OCI-LY7 (cell line): Measurements from ENCODE around the gene NEO1. TPM values are rescaled to one million over a fixed set of nuclear protein-coding genes. Genes with fewer than 3 reads are reported as not detected.

Experiments used
- BruUV-seq: library from RNA; stranded (reverse); fragments of 400-500 nt; replicated peaks from 2 replicates; lab custom pipeline; 2021; lab: Mats Ljungman, UMichigan
- CTCF ChIA-PET: fragments of 300-600 bp; sonication (Branson Sonifier 250); formaldehyde crosslinking; loops from one replicate; lab custom pipeline; 2022; ENCODE audit warnings: antibody characterized with exemption; ENCODE audit not compliant: unreplicated experiment; lab: Charles Lee
- POLR2A ChIA-PET: fragments of 300-600 bp; sonication (Branson Sonifier 250); formaldehyde crosslinking; loops from one replicate; lab custom pipeline; 2022; ENCODE audit warnings: antibody characterized with exemption; lab: Charles Lee
- DNase-seq: peaks from one replicate; pipeline ENCODE4 v3.0.0-alpha.2; 2015; ENCODE audit warnings: low spot score
- H2AFZ ChIP-seq: fragments of 200-600 bp; sonication (generic), shearing (Covaris generic); 2 replicates; pipeline ENCODE4 v1.6.1; 2014; ENCODE audit warnings: mild to moderate bottlenecking, antibody characterized with exemption, low read length, moderate library complexity
- H3K27ac ChIP-seq: fragments of 200-600 bp; sonication (generic); 2 replicates; pipeline ENCODE4 v1.5.1; 2014; ENCODE audit warnings: mixed run types, low read depth, mild to moderate bottlenecking, moderate library complexity, low read length, inconsistent platforms; ENCODE audit not compliant: poor library complexity, severe bottlenecking
- H3K36me3 ChIP-seq: fragments of 200-600 bp; sonication (generic); 2 replicates; pipeline ENCODE4 v1.6.1; 2014; ENCODE audit warnings: mild to moderate bottlenecking, antibody characterized with exemption, low read length, moderate library complexity, mixed read lengths; ENCODE audit not compliant: insufficient read depth
- H3K4me1 ChIP-seq: fragments of 200-600 bp; sonication (generic); 2 replicates; pipeline ENCODE4 v1.5.1; 2014; ENCODE audit warnings: mild to moderate bottlenecking, low read length; ENCODE audit not compliant: insufficient read depth, poor library complexity, severe bottlenecking
- H3K4me2 ChIP-seq: fragments of 200-600 bp; sonication (generic); 2 replicates; pipeline ENCODE4 v1.6.1; 2014; ENCODE audit warnings: mild to moderate bottlenecking, low read length
- H3K4me3 ChIP-seq: fragments of 200-600 bp; sonication (generic); 2 replicates; pipeline ENCODE4 v1.5.1; 2014; ENCODE audit warnings: mild to moderate bottlenecking, low read depth, low read length; ENCODE audit not compliant: poor library complexity, severe bottlenecking
- H3K79me2 ChIP-seq: fragments of 200-600 bp; sonication (generic); 2 replicates; pipeline ENCODE4 v1.6.1; 2016; ENCODE audit warnings: low read depth, mild to moderate bottlenecking, low read length, moderate library complexity, mixed read lengths; ENCODE audit not compliant: insufficient read depth
- H3K9me2 ChIP-seq: fragments of 200-600 bp; sonication (generic); 2 replicates; pipeline ENCODE4 v1.6.1; 2016; ENCODE audit warnings: mild to moderate bottlenecking, low read length, mixed read lengths; ENCODE audit not compliant: insufficient read depth
- H3K9me3 ChIP-seq: fragments of 200-600 bp; sonication (generic); 2 replicates; pipeline ENCODE4 v1.6.1; 2014; ENCODE audit warnings: mild to moderate bottlenecking, mixed run types, low read length, mixed read lengths
- H4K20me1 ChIP-seq: fragments of 200-600 bp; sonication (generic); 2 replicates; pipeline ENCODE4 v1.6.1; 2014; ENCODE audit warnings: mild to moderate bottlenecking, antibody characterized with exemption, low read length, moderate library complexity, mixed read lengths; ENCODE audit not compliant: insufficient read depth
- EZH2phosphoT487 ChIP-seq: fragments of 200-600 bp; sonication (generic); IDR thresholded peaks from 2 replicates; pipeline ENCODE4 v1.6.1; 2018; ENCODE audit warnings: low read depth, borderline replicate concordance, mild to moderate bottlenecking, mixed run types, antibody characterized with exemption, low read length, moderate library complexity, mixed read lengths
- intact Hi-C: fragments of 100-400 bp; cut with micrococcal nuclease; formaldehyde crosslinking; loops from one replicate; pipeline ENCODE4 v1.10.0; 2022; ENCODE audit not compliant: unreplicated experiment
- total RNA-seq, 2 experiments: library from RNA; depleted of rRNA in 1 of 2; stranded (reverse); fragments of >200 nt in 1 of 2; shearing (Covaris generic) in 1 of 2; gene quantifications; 2 replicates each; pipeline ENCODE4 v1.2.3, GENCODE V29; 2014 to 2022
- TF ChIP-seq, protein P1 (sequence below): fragments of 200-600 bp; sonication (generic); conservative IDR thresholded peaks from 2 replicates; pipeline ENCODE4 v1.5.1; 2014; ENCODE audit warnings: mild to moderate bottlenecking, antibody characterized with exemption, low read length, moderate library complexity, mixed read lengths

NEO1 gene
- total RNA-seq, 2 experiments from 2014 or later: 3.0 TPM

DNA sequence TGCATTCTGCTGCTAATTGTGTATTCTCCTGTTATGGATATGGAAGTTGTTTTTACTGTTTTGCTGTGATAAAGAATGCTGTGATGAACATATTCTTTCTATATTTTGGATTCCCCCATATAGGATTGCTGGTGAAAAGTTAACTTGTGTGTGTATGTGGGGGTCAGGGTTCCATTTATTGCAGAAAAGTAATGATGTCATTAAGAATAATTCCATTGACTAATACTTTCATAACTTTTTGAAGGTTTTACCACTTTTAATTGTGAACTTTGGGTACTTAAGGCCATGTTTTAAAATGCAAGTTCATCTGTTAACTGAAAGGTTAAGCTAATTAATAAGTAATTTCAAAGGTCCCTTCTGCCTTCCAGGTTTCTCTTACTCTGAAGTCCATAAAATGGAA lies 6.2 kb downstream of the NEO1 start:
- Histone ChIP-seq H3K9me2 (no peaks in the 10 kb centered on the region), H3K4me1 (peaks cover 4% of the 10 kb centered on the region), H3K4me2 (no peak overlapping the region), H3K4me3 (no peak overlapping the region), H3K79me2 (no peaks in the 10 kb centered on the region), H2AFZ (no peak overlapping the region), H3K27ac (no peak overlapping the region), H4K20me1 (no peaks in the 10 kb centered on the region), H3K9me3 (no peaks in the 10 kb centered on the region), H3K36me3 (no peaks in the 10 kb centered on the region)
- ChIA-PET POLR2A (interaction anchor here (0.7 kb wide), 1 partner anchor 29 kb away, joined by 3 read pairs; no protein-coding TSS in a partner anchor), CTCF (no interaction called here)
- TF ChIP-seq, protein P1, sequence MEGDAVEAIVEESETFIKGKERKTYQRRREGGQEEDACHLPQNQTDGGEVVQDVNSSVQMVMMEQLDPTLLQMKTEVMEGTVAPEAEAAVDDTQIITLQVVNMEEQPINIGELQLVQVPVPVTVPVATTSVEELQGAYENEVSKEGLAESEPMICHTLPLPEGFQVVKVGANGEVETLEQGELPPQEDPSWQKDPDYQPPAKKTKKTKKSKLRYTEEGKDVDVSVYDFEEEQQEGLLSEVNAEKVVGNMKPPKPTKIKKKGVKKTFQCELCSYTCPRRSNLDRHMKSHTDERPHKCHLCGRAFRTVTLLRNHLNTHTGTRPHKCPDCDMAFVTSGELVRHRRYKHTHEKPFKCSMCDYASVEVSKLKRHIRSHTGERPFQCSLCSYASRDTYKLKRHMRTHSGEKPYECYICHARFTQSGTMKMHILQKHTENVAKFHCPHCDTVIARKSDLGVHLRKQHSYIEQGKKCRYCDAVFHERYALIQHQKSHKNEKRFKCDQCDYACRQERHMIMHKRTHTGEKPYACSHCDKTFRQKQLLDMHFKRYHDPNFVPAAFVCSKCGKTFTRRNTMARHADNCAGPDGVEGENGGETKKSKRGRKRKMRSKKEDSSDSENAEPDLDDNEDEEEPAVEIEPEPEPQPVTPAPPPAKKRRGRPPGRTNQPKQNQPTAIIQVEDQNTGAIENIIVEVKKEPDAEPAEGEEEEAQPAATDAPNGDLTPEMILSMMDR: no peak
- no peak for TF ChIP-seq EZH2phosphoT487
- intact Hi-C loops: no loop called here
- BruUV-seq: no TSS peak
- DNase-seq: no peak

DNA sequence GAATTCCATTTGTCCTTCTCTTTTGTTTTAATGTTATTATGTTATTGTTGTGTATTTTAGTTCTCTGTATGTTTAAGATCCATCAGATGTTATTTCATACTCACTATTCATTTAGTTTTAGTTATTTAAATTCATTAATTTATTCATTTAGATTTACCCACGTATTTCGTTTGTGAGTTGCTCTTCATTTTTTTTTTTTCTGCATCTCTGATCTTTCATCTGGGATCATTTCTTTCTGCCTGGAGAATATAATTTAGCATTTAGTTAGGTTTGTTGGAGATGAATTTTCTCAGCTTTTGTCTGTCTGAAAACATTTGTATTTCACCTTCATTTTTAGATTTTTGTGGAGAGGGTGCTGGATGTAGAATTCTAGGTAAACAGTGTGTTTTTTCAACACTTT lies 12.9 kb downstream of the NEO1 start:
- Histone ChIP-seq H3K4me2 (no peak overlapping the region), H2AFZ (no peak overlapping the region), H3K4me1 (no peaks in the 10 kb centered on the region), H3K36me3 (no peaks in the 10 kb centered on the region), H4K20me1 (no peaks in the 10 kb centered on the region; the same call in 1 of the 2 replicates), H3K9me3 (no peaks in the 10 kb centered on the region), H3K4me3 (no peak overlapping the region), H3K9me2 (no peaks in the 10 kb centered on the region), H3K27ac (no peak overlapping the region), H3K79me2 (no peaks in the 10 kb centered on the region)
- POLR2A ChIA-PET: no interaction called here
- CTCF ChIA-PET: no interaction called here
- intact Hi-C loops: no loop called here
- DNase-seq: no peak
- TF ChIP-seq, protein P1: no peak
- TF ChIP-seq EZH2phosphoT487: no peak
- BruUV-seq: no TSS peak

DNA sequence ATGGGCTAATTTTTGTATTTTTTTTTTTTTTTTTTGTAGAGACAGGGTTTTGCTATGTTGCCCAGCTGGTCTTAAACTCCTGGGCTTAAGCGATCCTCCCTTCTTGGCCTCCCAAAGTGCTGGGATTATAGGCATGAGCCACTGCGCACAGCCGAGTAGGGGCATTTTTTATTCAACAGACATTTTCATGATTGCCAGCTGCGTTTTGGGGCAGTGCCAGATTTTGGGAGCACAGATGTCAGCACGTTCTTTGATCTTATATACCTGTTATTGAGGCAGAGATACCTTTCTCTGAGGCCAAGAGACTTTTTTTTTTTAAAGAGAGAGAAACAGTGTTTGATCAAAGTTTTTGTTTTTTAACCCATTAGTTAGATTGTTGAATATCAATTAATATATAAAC lies 16.8 kb downstream of the NEO1 start:
- Histone ChIP-seq H4K20me1 (no peaks in the 10 kb centered on the region; the same call in 1 of the 2 replicates), H3K4me3 (no peak overlapping the region), H3K9me2 (no peaks in the 10 kb centered on the region), H3K79me2 (no peaks in the 10 kb centered on the region), H3K27ac (no peak overlapping the region), H3K9me3 (no peaks in the 10 kb centered on the region), H3K4me1 (no peaks in the 10 kb centered on the region), H3K36me3 (no peaks in the 10 kb centered on the region), H2AFZ (no peak overlapping the region), H3K4me2 (no peak overlapping the region)
- TF ChIP-seq EZH2phosphoT487: no peak
- ChIA-PET POLR2A (no interaction called here), CTCF (no interaction called here)
- no TSS peak for BruUV-seq
- intact Hi-C loops: no loop called here
- no peak for DNase-seq
